SU-DHL-6 (cell line): Measurements from ENCODE around the gene RNASE12.

Experiments used
- H2AFZ ChIP-seq: fragments of 200-600 bp; sonication (generic); 2 replicates; pipeline ENCODE4 v1.6.1; 2014; ENCODE audit warnings: low read depth, mild to moderate bottlenecking, moderate library complexity, mixed read lengths, antibody characterized with exemption, low read length; ENCODE audit not compliant: severe bottlenecking
- H3F3A ChIP-seq: fragments of 200-600 bp; shearing (Covaris generic); 2 replicates; pipeline ENCODE4 v1.6.0; 2016; ENCODE audit warnings: antibody characterized with exemption, mild to moderate bottlenecking; ENCODE audit not compliant: insufficient read depth
- H3K27ac ChIP-seq: fragments of 200-600 bp; sonication (generic); 2 replicates; pipeline ENCODE4 v1.5.1; 2016; ENCODE audit warnings: low read depth, mild to moderate bottlenecking, low read length, moderate library complexity, mixed read lengths
- H3K27me3 ChIP-seq: fragments of 200-600 bp; sonication (generic), shearing (Covaris generic); 2 replicates; pipeline ENCODE4 v1.6.0; 2014; ENCODE audit warnings: mild to moderate bottlenecking, low read length
- H3K36me3 ChIP-seq: fragments of 200-600 bp; sonication (generic); 2 replicates; pipeline ENCODE4 v1.6.1; 2014; ENCODE audit warnings: mild to moderate bottlenecking, low read length, mixed read lengths
- H3K4me2 ChIP-seq: fragments of 300-600, 200-600 bp; shearing (Covaris generic), sonication (generic); 2 replicates; pipeline ENCODE4 v1.6.0; 2014; ENCODE audit warnings: low read length, low read depth, mild to moderate bottlenecking; ENCODE audit not compliant: poor library complexity, severe bottlenecking
- H3K4me3 ChIP-seq: fragments of 200-600 bp; sonication (generic); 2 replicates; pipeline ENCODE4 v1.5.1; 2014; ENCODE audit warnings: antibody characterized with exemption, low read length, mild to moderate bottlenecking, mixed read lengths; ENCODE audit not compliant: insufficient read depth, poor library complexity, severe bottlenecking
- H3K79me2 ChIP-seq: fragments of 200-600 bp; sonication (generic); 2 replicates; pipeline ENCODE4 v1.6.1; 2014; ENCODE audit warnings: mild to moderate bottlenecking, low read length, moderate library complexity; ENCODE audit not compliant: insufficient read depth
- H3K9ac ChIP-seq: fragments of 200-600 bp; sonication (generic); 2 replicates; pipeline ENCODE4 v1.7.0; 2014; ENCODE audit warnings: mild to moderate bottlenecking, low read length
- H3K9me2 ChIP-seq: fragments of 200-600 bp; sonication (generic); replicated peaks from 2 replicates; pipeline ENCODE4 v1.6.1; 2014; ENCODE audit warnings: low read length; ENCODE audit not compliant: insufficient read depth
- H3K9me3 ChIP-seq: fragments of 200-600 bp; sonication (generic); 2 replicates; pipeline ENCODE4 v1.6.1; 2014; ENCODE audit warnings: low read length, mixed read lengths; ENCODE audit not compliant: insufficient read depth
- H4K20me1 ChIP-seq: fragments of 200-600 bp; sonication (generic); 2 replicates; pipeline ENCODE4 v1.6.1; 2014; ENCODE audit warnings: low read depth, mild to moderate bottlenecking, antibody characterized with exemption, low read length, moderate library complexity, mixed read lengths
- CTCF ChIP-seq: fragments of 200-600 bp; sonication (generic); IDR thresholded peaks from one replicate; pipeline ENCODE4 v1.5.1; 2017; ENCODE audit warnings: antibody characterized with exemption, mild to moderate bottlenecking, low read length, moderate library complexity; ENCODE audit not compliant: insufficient read depth, poor library complexity, severe bottlenecking
- EZH2phosphoT487 ChIP-seq: fragments of 200-600 bp; sonication (generic), shearing (Covaris generic); conservative IDR thresholded peaks from 2 replicates; pipeline ENCODE4 v1.6.1; 2018; ENCODE audit warnings: mild to moderate bottlenecking, antibody characterized with exemption, low read length, moderate library complexity, mixed read lengths

Gene RNASE12

GRCh38 chr14:20560961-20561360, 30.2 kb downstream of the RNASE12 start, which contains the start of gene RNASE9:
Gene RNASE9, minus strand, starts transcription at chr14:20561047.
- H2AFZ ChIP-seq: no peak within 1 kb of the TSS
- H3K27ac ChIP-seq: no peak within 1 kb of the TSS
- no peaks in the 10 kb centered on the region for H4K20me1 ChIP-seq
- H3K79me2 ChIP-seq: no peaks in the 10 kb centered on the region
- TF ChIP-seq CTCF (no peak), EZH2phosphoT487 (no peak)
- no peaks in the 10 kb centered on the region for H3K9me2 ChIP-seq
- no peaks in the 10 kb centered on the region for H3K36me3 ChIP-seq
- no peaks in the 10 kb centered on the region for H3K27me3 ChIP-seq
- no peak within 1 kb of the TSS for H3K9ac ChIP-seq
- no peak within 1 kb of the TSS for H3K4me3 ChIP-seq
- H3K4me2 ChIP-seq: no peak within 1 kb of the TSS
- no peaks in the 10 kb centered on the region for H3K9me3 ChIP-seq
- no peaks in the 10 kb centered on the region for H3F3A ChIP-seq

GRCh38 chr14:20559461-20559904, 31.7 kb downstream of the RNASE12 start:
- Histone ChIP-seq H3K9ac (no peak overlapping the region), H3K27me3 (no peaks in the 10 kb centered on the region), H3F3A (no peaks in the 10 kb centered on the region), H2AFZ (no peak overlapping the region), H3K27ac (no peak overlapping the region), H3K36me3 (no peaks in the 10 kb centered on the region), H4K20me1 (no peaks in the 10 kb centered on the region), H3K79me2 (no peaks in the 10 kb centered on the region), H3K9me2 (no peaks in the 10 kb centered on the region), H3K9me3 (no peaks in the 10 kb centered on the region), H3K4me3 (no peak overlapping the region), H3K4me2 (no peak overlapping the region)
- no peak for TF ChIP-seq CTCF
- no peak for TF ChIP-seq EZH2phosphoT487

- no peak overlapping the region for H3K4me2 ChIP-seq
Observed at GRCh38 chr14:20557212-20557542, 34.0 kb downstream of the RNASE12 start.

More at GRCh38 chr14:20557212-20557542, 34.0 kb downstream of the RNASE12 start:
- H3K4me3 ChIP-seq: no peak overlapping the region
- H3K79me2 ChIP-seq: no peaks in the 10 kb centered on the region
- H3K9me2 ChIP-seq: no peaks in the 10 kb centered on the region
- H2AFZ ChIP-seq: no peak overlapping the region
- H4K20me1 ChIP-seq: no peaks in the 10 kb centered on the region
- no peaks in the 10 kb centered on the region for H3K9me3 ChIP-seq
- no peaks in the 10 kb centered on the region for H3F3A ChIP-seq
- no peak for TF ChIP-seq CTCF
- TF ChIP-seq EZH2phosphoT487: no peak
- no peak overlapping the region for H3K9ac ChIP-seq
- no peaks in the 10 kb centered on the region for H3K36me3 ChIP-seq
- H3K27me3 ChIP-seq: no peaks in the 10 kb centered on the region
- H3K27ac ChIP-seq: no peak overlapping the region
